Liver (tissue), 3 donors: ENCODE results near the gene NXPH4.

ENCODE experiments used
- ATF3 ChIP-seq: IDR thresholded peaks from 2 replicates; pipeline ENCODE4 v1.6.1; 2016; ENCODE audit warnings: antibody characterized with exemption
- EGR1 ChIP-seq, 2 donors: IDR thresholded peaks; 2 replicates each; pipeline ENCODE4 v1.6.1; 2016 to 2018; ENCODE audit warnings: antibody characterized with exemption in 2 of 2, low read depth in 2 of 2
- GABPA ChIP-seq, 2 donors: IDR thresholded peaks in 1 of 2; conservative IDR thresholded peaks in 1 of 2; 2 replicates each; pipeline ENCODE4 v1.6.1; 2016; ENCODE audit warnings: antibody characterized with exemption in 2 of 2, mild to moderate bottlenecking in 1 of 2, moderate library complexity in 1 of 2
- HNF4A ChIP-seq, 2 donors: conservative IDR thresholded peaks; 2 replicates each; pipeline ENCODE4 v1.6.1; 2016; ENCODE audit warnings: antibody characterized with exemption in 2 of 2, mild to moderate bottlenecking in 2 of 2
- HNF4G ChIP-seq: IDR thresholded peaks from 2 replicates; pipeline ENCODE4 v1.6.1; 2016; ENCODE audit warnings: antibody characterized with exemption
- JUND ChIP-seq, 2 donors: IDR thresholded peaks; 2 replicates each; pipeline ENCODE4 v1.6.1; 2016; ENCODE audit warnings: antibody characterized with exemption in 2 of 2
- MAX ChIP-seq: IDR thresholded peaks from 2 replicates; pipeline ENCODE4 v1.6.1; 2016; ENCODE audit warnings: antibody characterized with exemption
- RAD21 ChIP-seq, 2 donors: IDR thresholded peaks; 2 replicates each; pipeline ENCODE4 v1.6.1; 2016; ENCODE audit warnings: antibody characterized with exemption in 2 of 2, mild to moderate bottlenecking in 2 of 2
- SP1 ChIP-seq: IDR thresholded peaks from 2 replicates; pipeline ENCODE4 v1.6.1; 2018; ENCODE audit warnings: antibody characterized with exemption, mild to moderate bottlenecking
- TAF1 ChIP-seq: conservative IDR thresholded peaks from 2 replicates; pipeline ENCODE4 v1.6.1; 2016; ENCODE audit warnings: antibody characterized with exemption, mild to moderate bottlenecking
- ZBTB33 ChIP-seq: IDR thresholded peaks from 2 replicates; pipeline ENCODE4 v1.6.1; 2016; ENCODE audit warnings: antibody characterized with exemption
- TF ChIP-seq, protein P1 (sequence below): fragments of 150-350 bp; IDR thresholded peaks from 2 replicates; pipeline ENCODE4 v1.5.1; 2017; ENCODE audit warnings: improper control_type of control experiment, low read depth, low read length; ENCODE audit not compliant: missing input control
- TF ChIP-seq, protein P2 (sequence below): IDR thresholded peaks from 2 replicates; pipeline ENCODE4 v1.6.1; 2016; ENCODE audit warnings: antibody characterized with exemption, mild to moderate bottlenecking
- donor health status: healthy.
- donor health status: healthy.

GRCh38 chr12:57236201-57236924 is 19.8 kb downstream of the NXPH4 start:
- no peak for TF ChIP-seq EGR1 (IDR thresholded peaks at IDR 0.05; ENCODE audit: low read depth in 2 of 2)
- TF ChIP-seq, protein P1, sequence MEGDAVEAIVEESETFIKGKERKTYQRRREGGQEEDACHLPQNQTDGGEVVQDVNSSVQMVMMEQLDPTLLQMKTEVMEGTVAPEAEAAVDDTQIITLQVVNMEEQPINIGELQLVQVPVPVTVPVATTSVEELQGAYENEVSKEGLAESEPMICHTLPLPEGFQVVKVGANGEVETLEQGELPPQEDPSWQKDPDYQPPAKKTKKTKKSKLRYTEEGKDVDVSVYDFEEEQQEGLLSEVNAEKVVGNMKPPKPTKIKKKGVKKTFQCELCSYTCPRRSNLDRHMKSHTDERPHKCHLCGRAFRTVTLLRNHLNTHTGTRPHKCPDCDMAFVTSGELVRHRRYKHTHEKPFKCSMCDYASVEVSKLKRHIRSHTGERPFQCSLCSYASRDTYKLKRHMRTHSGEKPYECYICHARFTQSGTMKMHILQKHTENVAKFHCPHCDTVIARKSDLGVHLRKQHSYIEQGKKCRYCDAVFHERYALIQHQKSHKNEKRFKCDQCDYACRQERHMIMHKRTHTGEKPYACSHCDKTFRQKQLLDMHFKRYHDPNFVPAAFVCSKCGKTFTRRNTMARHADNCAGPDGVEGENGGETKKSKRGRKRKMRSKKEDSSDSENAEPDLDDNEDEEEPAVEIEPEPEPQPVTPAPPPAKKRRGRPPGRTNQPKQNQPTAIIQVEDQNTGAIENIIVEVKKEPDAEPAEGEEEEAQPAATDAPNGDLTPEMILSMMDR, result no peak
- no peak for TF ChIP-seq HNF4A (conservative IDR thresholded peaks at IDR 0.05)
- TF ChIP-seq, protein P2, sequence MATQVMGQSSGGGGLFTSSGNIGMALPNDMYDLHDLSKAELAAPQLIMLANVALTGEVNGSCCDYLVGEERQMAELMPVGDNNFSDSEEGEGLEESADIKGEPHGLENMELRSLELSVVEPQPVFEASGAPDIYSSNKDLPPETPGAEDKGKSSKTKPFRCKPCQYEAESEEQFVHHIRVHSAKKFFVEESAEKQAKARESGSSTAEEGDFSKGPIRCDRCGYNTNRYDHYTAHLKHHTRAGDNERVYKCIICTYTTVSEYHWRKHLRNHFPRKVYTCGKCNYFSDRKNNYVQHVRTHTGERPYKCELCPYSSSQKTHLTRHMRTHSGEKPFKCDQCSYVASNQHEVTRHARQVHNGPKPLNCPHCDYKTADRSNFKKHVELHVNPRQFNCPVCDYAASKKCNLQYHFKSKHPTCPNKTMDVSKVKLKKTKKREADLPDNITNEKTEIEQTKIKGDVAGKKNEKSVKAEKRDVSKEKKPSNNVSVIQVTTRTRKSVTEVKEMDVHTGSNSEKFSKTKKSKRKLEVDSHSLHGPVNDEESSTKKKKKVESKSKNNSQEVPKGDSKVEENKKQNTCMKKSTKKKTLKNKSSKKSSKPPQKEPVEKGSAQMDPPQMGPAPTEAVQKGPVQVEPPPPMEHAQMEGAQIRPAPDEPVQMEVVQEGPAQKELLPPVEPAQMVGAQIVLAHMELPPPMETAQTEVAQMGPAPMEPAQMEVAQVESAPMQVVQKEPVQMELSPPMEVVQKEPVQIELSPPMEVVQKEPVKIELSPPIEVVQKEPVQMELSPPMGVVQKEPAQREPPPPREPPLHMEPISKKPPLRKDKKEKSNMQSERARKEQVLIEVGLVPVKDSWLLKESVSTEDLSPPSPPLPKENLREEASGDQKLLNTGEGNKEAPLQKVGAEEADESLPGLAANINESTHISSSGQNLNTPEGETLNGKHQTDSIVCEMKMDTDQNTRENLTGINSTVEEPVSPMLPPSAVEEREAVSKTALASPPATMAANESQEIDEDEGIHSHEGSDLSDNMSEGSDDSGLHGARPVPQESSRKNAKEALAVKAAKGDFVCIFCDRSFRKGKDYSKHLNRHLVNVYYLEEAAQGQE, result no peak
- TF ChIP-seq TAF1, result no peak
- TF ChIP-seq SP1, result no peak
- no peak for TF ChIP-seq MAX
- TF ChIP-seq GABPA (IDR thresholded peaks at IDR 0.05 in 1 of 2, conservative IDR thresholded peaks at IDR 0.05 in 1 of 2), result no peak
- TF ChIP-seq JUND (IDR thresholded peaks at IDR 0.05), result no peak
- TF ChIP-seq RAD21 (IDR thresholded peaks at IDR 0.05), result no peak
- TF ChIP-seq ZBTB33, result no peak
- TF ChIP-seq HNF4G, result no peak
- no peak for TF ChIP-seq ATF3
